LNCAP (cell line): Measurements from ENCODE around the gene ALG13.

Source experiments
- CTCF ChIP-seq: fragments of 450-650 bp; IDR thresholded peaks from 2 replicates; pipeline ENCODE4 v1.5.1; 2017; ENCODE audit warnings: mild to moderate bottlenecking

Gene ALG13

DNA sequence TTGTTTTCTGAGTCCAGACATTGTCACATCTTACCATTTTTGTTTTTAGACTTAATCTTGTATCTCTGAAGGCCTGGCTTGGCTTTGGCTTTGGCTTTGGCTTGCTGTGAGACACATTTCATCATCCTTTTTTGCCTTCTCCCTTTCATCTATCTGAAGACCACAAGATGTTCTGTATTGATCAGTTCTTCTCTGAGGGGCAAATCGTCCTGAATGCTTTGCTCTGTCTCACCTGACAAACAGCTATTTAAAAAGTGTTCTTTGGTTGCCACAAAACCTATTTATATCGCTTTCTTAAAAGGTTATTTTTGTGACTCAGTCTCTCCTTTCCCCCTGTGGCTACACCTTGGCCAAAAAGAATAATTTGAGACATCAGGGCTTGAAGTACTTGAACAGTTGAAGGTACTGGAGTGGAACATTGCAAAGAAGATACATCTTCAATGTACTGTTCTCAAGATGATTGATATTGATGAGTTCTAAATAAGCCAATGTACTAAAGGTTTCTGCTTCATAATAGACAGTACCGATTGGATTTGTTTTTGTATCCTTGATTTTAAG is 80.7 kb downstream of the ALG13 start:
- TF ChIP-seq CTCF, result no peak

DNA sequence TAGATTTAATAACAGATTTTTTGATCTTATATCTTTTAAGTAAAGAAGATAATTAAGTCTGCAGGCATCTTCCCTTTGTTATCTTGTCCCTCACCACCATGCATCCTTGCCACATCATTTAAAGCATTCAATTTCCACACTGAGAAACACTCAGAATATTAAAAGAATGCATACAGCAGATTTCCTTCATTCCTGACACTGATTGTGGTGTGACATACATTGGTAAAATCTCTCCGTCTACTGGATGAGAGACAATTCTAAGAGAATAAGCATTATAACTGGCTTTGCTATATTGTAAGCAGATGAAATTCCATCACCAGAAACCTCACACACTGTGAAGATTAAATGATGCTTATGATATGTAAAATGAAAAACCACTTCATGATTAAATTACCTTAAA is 97.6 kb downstream of the ALG13 start:
- TF ChIP-seq CTCF, result no peak

DNA sequence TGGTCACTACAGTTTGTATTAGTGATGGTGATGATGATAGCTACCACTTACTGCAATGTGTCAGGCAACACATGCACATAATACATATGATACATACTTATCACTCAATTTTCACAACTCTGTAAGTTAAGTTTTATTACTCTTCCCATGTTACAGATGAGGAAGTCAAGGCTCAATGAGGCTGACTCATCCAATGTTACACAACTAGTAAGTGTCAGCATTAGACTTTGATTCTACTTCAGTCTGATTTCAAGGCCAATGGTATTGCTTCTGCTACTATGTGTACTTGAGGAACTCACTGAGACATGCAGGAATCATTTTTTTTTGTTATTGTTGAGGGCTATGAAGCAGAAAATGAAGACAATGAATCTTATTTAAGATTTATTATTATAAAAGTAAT is 98.6 kb downstream of the ALG13 start:
- no peak for TF ChIP-seq CTCF

GRCh38 chrX:111784667-111785066 is 103.7 kb downstream of the ALG13 start:
- TF ChIP-seq CTCF, result no peak
